ENCODE data around the gene WRNIP1. TPM values are rescaled to one million over a fixed set of nuclear protein-coding genes. Genes with fewer than 3 reads are reported as not detected.
A peak's percentile ranks its signal among the peaks of the same experiment; 100 is the strongest.

The WRNIP1 gene
- total and polyA plus RNA-seq, 9 of the 15 experiments (the other 6 are each of a cell fraction or from before 2014, with no cell fraction given): 13.2 to 63.6 (median 48.6) TPM

DNA sequence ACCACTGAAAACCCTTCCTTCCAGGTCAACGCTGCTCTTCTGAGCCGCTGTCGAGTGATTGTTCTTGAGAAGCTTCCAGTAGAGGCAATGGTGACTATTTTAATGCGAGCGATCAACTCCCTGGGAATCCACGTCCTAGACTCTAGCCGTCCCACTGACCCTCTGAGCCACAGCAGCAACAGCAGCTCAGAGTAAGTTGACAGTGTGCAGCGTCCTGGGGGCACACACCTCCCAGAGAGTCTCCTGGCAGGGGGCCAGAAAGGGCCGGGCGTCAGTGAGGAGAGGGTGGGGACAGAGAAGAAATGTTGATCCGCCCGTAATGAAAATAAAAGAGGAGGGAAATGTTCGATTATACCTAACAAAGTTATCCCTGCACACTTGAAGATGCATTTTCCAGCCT lies 5.0 kb downstream of the WRNIP1 start (continued):
- TF ChIP-seq ATF4 (CRISPR knock-in tag; IDR thresholded peaks at IDR 0.05): no peak
- 0 out of 4 replicates have a peak, but pooled peaks of 1 of the 2 experiments have one; percentile 3 for TF ChIP-seq RAD21 (CRISPR knock-in tag; conservative IDR thresholded peaks at IDR 0.05 in 1 of 2, IDR thresholded peaks at IDR 0.05 in 1 of 2)
- no peak for TF ChIP-seq MAFF (IDR thresholded peaks at IDR 0.05; ENCODE audit: low read length)
- no peak for TF ChIP-seq RBM14 (IDR thresholded peaks at IDR 0.05; ENCODE audit: borderline replicate concordance, insufficient read depth, low read depth, low read length)
- TF ChIP-seq ZNF668 (CRISPR knock-in tag; IDR thresholded peaks at IDR 0.05): no peak
- TF ChIP-seq HNRNPLL (IDR thresholded peaks at IDR 0.05; ENCODE audit: low read depth, low read length, poor library complexity, severe bottlenecking): no peak
- TF ChIP-seq, protein P1, sequence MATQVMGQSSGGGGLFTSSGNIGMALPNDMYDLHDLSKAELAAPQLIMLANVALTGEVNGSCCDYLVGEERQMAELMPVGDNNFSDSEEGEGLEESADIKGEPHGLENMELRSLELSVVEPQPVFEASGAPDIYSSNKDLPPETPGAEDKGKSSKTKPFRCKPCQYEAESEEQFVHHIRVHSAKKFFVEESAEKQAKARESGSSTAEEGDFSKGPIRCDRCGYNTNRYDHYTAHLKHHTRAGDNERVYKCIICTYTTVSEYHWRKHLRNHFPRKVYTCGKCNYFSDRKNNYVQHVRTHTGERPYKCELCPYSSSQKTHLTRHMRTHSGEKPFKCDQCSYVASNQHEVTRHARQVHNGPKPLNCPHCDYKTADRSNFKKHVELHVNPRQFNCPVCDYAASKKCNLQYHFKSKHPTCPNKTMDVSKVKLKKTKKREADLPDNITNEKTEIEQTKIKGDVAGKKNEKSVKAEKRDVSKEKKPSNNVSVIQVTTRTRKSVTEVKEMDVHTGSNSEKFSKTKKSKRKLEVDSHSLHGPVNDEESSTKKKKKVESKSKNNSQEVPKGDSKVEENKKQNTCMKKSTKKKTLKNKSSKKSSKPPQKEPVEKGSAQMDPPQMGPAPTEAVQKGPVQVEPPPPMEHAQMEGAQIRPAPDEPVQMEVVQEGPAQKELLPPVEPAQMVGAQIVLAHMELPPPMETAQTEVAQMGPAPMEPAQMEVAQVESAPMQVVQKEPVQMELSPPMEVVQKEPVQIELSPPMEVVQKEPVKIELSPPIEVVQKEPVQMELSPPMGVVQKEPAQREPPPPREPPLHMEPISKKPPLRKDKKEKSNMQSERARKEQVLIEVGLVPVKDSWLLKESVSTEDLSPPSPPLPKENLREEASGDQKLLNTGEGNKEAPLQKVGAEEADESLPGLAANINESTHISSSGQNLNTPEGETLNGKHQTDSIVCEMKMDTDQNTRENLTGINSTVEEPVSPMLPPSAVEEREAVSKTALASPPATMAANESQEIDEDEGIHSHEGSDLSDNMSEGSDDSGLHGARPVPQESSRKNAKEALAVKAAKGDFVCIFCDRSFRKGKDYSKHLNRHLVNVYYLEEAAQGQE (IDR thresholded peaks at IDR 0.05; ENCODE audit: borderline replicate concordance): no peak
- TF ChIP-seq, protein P1 (CRISPR knock-in tag; IDR thresholded peaks at IDR 0.05; ENCODE audit: low read depth): no peak
- no peak for TF ChIP-seq ZBTB8A (IDR thresholded peaks at IDR 0.05; ENCODE audit: partially characterized antibody)
- TF ChIP-seq GATAD2B (IDR thresholded peaks at IDR 0.05; ENCODE audit: borderline replicate concordance): no peak
- TF ChIP-seq PCBP2 (IDR thresholded peaks at IDR 0.05; ENCODE audit: low read depth, low read length, poor library complexity, severe bottlenecking): no peak
- TF ChIP-seq, protein P2, sequence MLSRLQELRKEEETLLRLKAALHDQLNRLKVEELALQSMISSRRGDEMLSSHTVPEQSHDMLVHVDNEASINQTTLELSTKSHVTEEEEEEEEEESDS (CRISPR knock-in tag; IDR thresholded peaks at IDR 0.05): no peak
- TF ChIP-seq PYGO2 (tag; IDR thresholded peaks at IDR 0.05): no peak
- TF ChIP-seq KHSRP (IDR thresholded peaks at IDR 0.05): no peak
- TF ChIP-seq CBFB (CRISPR knock-in tag; IDR thresholded peaks at IDR 0.05): no peak
- peak; percentile 94 for TF ChIP-seq SMAD1 (IDR thresholded peaks at IDR 0.05; ENCODE audit: low read depth, low read length, partially characterized antibody)
- no peak for TF ChIP-seq DDX20 (tag; IDR thresholded peaks at IDR 0.05; ENCODE audit: low read depth)
- no peak for TF ChIP-seq HEY1 (CRISPR knock-in tag; IDR thresholded peaks at IDR 0.05; ENCODE audit: borderline replicate concordance)
- TF ChIP-seq RFX1 (IDR thresholded peaks at IDR 0.05): no peak
- TF ChIP-seq BCL6 (CRISPR knock-in tag; IDR thresholded peaks at IDR 0.05): no peak
- TF ChIP-seq TOE1 (IDR thresholded peaks at IDR 0.05; ENCODE audit: borderline replicate concordance): no peak
- no peak for TF ChIP-seq TOE1 (CRISPR knock-in tag; IDR thresholded peaks at IDR 0.05; ENCODE audit: borderline replicate concordance, low read depth)
